Eye (tissue), 1 donor: ENCODE measurements around the gene EOGT.
A peak's percentile ranks its signal among the peaks of the same experiment; 100 is the strongest.

Experiments used
- DNase-seq: peaks from one replicate; pipeline ENCODE4 v3.0.0-alpha.2; 2015

The EOGT gene

DNA sequence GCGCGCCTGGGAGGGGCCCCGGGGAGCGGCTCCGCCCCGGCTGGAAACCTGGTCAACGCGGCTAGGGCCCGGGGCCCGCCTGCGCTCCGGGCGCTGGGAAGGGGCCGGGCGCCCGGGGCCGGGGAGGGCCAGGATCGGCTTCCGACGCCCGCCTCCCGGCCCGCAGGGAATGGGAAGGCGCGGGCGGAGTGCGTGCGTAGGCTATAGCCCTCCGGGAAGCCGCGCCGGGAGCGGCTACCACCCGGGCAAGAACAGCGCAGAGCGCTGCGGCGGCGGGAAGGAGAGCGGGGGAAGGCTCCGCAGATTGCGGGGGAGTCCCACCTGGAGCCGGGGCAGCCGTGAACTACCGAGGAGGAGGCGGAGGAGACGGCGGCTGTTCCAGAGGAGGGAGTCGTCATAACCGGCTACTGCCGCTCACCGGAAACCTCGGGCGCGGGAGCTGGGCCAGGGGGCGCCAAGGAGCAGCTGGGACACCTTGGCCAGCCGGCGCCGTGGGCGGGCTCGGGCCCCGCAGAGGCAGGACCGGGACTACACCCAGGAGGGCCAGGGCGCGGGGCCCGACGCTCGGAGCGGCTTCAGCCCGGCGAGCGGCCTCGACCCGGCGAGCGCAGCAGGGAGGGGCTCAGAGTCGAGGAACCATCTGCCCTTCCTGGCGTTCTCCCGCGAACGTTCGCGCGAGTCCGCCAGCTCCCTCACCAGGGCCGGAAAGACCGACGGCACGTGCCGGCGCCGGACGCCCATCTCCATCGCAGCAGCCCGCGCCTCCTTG is at the start of gene EOGT:
Gene EOGT, minus strand, starts transcription at position 432 of the 769 bp plus-strand sequence. CDS start 3,838 bp downstream, outside the sequence.
- peak; percentile 91 for DNase-seq

DNA sequence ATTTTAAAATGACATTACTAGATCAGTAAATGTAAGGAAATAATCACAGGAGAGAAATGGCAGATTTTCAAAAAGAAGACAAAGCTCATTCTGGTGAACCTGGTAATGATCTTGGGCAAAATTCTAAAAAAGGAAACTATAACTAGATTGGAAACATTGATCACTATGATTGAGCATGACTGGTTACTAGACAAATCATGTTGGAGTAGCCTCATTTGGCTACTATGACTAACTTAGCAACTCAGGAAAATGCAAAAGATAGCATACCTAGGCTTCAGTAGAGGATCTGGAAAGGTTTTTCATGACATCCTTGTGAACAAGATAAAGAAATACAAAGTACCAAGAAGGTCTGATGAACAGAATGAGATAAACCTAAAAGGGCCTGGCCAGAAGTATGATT is 46.2 kb upstream of the EOGT start:
- no peak for DNase-seq

DNA sequence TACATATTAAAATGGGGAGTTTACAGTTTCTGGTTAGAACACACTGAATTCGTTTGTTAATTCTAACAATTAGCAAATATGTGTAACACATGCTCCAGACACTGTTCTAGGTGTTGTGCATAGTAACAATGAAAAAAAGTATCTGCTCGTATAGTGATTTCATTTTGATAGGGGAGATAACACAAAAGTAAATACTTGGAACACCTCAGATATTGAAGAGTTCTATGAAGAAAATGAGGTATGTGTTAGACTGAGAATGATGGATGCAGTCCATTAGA is 45.4 kb upstream of the EOGT start:
- no peak for DNase-seq

DNA sequence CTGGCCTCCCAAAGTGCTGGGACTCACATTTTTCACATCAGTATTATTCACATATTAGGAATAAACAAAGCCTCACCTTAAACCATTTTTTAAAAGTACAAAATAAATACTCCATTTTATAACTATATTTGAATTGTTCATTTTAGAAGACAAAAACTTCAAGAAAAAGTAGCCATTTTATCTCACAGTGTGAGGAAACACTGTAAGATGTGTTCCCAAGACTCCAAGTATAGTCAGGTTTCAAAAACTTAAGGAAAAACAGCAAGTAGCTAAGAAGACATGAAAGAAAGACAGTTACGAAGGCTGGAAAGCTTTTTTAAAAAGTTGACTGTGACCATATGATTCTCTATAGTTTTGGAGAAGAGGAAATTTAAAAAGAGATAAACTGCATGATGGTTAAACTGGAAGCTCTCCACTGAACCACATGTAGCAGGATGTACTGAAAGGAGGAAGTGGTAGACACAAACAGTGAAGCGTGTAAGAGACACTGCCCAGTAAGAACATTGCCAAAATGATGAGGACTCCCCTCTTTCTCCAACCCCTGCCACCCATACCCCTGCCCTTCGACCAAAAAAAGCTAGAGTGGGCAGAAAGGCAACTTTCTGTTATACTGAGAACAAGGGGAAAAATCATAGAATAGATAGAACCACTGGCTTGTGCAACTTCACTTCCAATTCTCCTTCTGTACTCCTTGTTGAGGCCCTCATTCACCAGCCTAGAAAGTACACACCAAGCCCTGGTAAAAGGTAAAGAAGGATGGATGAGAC is 44.9 kb upstream of the EOGT start:
- DNase-seq, result no peak

DNA sequence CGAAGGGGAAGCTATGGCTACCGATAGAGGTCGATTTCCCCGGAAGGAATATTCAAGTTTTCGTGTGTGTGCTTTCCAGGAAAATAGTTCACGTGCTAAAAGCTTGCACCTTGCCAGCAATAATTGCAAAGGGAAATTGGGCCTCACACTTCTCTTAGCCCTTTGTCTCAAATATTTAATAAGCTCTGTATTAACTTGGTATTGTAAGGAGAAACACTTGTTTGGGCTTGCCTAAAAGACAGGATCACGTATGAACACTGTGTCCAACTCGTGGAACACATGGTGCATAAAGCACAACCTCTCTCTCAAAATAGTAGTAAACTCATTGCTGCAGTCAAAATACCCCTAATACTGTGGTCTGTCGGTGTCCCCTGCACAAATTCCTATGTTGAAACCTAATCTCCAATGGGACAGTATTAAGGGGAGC is 39.0 kb upstream of the EOGT start:
- no peak for DNase-seq

DNA sequence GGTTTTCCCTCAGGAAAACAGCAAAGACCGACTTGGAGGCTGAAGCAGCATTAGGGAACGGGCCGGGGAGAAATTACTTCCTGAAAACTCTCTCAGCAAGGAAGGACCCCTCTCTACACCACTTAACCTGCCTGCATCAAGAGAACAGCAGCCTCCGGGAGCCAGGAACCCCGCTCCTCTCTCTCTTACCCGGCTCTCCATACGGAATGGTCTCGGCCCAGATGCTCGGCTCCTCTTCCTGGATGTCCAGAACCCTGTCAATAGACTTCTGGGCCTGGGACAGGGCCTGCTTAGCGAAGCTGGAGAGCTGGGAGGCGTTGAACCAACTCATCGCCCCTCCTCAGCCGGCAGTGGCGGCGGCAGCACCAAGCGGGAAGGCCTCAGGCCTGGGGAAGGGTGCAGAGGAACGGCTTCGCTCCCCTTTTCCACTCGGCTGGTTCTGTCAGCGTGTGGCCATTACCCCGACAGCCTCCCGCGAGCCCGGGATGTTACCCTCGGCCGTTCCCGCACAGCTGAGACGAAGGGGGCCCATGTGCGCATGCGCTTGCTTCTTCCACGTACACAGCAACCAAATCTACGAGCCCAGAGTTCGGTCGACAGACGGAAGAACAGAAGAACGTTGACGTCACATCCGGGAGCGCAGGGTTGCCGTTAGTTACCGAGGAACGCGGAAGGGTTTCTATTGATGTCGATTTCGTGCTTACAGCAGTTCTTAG is 38.4 kb upstream of the EOGT start, which contains the start of gene TMF1:
Gene TMF1, minus strand, starts transcription at position 578 of the 716 bp plus-strand sequence. Its CDS starts 247 bp downstream, at position 331.
- DNase-seq, result peak; percentile 100

DNA sequence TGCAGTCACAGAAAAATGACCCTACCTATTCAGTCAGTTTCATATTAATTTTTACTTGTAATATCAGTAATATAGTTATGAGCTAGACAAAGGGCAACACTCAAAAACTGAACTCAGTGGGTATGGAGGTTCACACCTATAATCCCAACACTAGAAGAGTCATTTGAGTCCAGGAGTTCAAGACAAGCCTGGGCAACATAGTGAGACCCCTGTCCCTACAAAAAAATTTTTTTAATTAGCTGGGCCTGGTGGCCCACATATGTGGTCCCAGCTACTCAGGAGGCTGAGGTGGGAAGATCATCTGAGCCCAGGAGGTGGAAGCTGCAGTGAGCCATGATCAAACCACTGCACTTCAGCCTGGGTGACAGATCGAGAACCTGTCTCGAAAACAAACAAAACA is 35.5 kb upstream of the EOGT start:
- DNase-seq, result no peak

DNA sequence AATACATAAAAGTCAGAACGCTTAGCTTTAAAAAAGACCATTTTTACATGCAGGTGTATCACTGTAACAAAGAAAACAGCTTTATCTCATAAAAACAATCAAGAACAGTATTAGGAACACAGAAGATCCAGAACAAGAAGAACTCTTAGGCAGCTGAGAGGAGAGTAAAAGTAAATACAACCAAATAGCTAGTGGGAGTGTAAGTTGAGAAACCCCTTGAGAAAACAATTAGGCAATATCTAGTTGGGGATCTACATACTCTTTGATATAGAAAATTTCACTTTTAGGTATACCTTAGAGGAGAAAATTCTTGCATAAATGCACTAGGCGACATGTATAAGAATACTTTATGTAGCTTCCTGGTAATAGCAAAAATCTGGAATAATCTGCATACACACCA is 31.1 kb upstream of the EOGT start:
- DNase-seq, result no peak

DNA sequence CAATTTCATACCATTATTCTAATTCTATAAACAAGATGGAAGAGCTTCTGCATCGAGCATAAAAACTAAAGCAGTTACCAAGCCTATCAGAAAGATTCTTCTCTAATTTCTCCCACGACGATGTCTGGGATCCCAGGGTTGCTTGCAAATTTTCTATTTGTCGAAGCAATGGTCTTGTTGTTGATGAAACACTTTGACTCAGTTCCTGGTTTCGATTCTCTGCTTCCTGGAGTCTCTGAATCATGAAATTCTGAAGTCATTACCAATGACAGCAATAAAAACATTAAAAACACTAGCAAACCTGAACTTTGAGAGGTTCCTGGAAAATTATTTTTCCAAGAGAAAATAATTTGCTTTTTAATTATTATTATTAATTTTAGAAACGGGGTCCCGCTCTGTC is 20.0 kb upstream of the EOGT start:
- no peak for DNase-seq

DNA sequence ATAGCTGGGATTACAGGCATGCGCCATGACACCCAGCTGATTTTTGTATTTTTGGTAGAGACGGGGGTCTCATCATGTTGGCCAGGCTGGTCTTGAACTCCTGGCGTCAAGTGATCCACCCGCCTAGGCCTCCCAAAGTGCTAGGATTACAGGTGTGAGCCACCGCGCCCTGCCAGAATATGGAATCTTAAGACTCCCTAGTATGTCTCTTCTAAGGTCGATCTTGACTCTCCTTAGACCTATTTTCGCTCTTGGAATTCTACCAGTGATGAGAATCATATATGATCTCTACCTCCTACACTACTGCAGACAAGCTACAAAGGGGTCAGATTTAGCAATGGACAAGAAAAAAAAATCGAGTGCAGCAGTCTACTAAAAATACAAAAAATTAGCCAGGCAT is 19.3 kb upstream of the EOGT start:
- no peak for DNase-seq

DNA sequence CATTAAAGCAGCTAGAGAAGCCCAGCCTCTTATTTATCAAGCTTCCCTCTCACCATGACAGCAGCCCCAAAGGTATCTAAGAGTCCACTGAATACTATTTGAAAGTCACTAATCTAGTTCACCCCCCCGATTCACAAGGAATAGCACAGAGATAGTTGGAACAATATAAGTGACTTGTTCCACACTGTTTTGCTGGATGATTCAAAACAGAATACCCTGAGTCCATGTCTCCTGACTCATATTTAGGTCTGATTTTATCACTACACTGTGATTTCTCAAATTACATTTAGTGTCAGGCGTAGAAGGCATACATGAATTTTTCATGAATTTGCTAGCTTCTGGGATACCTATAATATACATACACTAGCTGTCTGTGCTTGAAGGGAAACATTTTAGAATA is 18.7 kb upstream of the EOGT start:
- no peak for DNase-seq

DNA sequence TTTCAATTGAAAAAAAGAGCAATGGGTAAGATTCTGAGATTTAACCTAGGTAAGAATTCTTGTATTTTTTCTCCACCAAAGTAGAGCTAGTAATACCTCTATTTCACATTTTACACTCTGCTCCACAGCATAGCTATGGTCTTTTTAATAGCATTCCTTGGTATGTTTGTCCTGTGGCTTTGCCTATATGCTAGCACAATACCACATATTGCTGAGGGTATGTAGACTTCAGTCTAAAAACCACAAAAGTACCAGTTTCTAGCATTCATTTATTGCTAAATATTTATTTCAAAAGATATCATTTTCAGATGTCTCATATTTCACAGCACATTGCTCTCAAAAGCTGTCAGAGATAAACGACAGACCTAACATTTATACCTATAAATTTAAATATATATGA is 18.2 kb upstream of the EOGT start:
- no peak for DNase-seq

DNA sequence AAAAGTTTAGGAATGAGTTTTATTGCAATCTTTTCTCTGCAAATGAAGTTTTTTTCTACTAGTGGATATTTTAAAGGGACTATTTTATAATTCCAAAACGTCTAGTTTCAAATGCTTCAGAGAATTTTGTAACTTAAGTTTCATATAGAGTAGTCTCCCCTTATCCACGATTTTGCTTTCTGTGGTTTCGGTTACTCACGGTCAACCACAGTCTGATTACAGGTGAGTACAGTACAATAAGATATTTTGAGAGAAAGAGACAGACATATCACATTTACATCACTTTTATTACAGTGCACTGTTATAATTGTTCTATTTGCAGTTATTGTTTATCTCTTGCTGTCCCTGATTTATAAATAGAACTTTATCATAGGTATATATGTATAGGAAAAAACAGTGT is 7.4 kb upstream of the EOGT start:
- no peak for DNase-seq

DNA sequence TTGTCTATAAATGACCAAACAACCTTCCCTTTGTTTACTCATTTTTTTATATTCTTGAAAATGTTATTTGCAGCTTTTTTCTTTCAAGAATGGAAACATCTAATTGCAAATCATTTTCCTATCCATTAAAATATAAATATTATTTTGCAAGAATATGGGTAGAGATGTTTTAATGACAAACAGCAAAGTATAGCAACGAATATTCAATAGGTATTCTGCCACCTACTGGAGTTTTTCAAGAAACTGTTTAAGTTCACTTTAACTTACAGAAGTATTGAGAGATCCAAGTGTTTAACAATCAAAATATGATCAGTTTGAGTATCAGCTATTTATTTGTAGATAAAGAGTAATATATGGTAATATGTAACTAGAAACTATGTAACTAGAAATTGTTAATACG is 6.9 kb upstream of the EOGT start:
- DNase-seq, result no peak

DNA sequence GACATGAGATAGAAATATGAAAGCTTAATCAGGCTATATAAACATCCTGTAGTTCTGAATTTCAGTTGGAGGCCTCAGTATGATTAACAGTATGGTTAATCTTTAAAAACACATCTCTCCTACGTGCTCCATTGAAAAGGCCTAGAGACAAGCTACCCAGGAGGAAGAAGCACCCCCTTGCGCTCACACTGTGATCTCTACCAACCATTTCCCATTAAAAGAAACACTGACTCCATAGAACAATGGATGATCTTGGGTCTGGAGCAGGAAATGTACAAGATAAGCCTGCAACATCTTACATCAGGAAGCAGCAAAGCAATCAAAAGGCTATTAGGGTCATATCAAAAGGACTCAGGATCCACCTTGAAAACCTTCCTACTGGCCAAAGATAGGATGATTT is 3.4 kb upstream of the EOGT start:
- DNase-seq, result no peak

DNA sequence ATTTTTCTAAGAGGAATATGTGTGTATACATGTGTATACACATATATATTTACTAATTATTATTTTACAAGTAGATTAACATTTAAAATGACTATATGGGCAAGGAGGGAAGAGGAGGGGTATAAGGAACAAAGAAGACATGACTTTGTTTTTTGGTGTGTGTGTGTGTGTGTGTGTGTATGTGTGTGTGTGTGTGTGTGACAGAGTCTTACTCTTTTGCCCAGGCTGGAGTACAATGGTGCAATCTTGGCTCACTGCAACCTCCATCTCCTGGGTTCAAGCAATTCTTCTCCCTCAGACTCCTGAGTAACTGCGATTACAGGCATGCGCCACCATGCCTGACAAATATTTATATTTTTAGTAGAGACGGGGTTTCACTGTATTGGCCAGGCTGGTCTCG is 2.6 kb upstream of the EOGT start:
- no peak for DNase-seq

DNA sequence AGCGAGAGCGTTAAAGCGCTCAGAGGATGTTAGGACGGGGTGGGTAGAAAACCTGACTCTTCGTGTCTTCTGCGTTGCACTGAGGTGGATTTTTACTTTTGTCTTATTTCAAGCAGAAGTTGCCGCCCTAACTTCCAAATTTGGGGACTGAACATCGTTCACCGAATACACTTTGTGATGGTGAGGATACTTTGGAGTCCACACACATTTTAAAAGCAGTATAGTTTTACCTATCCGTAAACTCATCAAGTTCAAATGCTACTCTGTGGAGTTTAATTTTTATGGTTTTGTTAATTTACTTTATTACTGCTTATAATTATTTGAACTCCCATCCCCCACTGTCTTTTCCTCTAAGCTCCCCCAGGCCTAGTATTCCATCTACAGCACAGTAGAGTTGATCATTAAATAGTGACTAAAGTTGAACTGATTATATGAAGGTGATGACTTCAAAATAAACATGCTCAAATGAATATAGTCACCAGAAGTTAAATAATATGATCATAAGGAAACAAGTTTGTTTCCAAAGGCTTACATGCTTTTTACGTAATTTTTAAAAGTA is 617 bp upstream of the EOGT start:
- DNase-seq, result no peak

DNA sequence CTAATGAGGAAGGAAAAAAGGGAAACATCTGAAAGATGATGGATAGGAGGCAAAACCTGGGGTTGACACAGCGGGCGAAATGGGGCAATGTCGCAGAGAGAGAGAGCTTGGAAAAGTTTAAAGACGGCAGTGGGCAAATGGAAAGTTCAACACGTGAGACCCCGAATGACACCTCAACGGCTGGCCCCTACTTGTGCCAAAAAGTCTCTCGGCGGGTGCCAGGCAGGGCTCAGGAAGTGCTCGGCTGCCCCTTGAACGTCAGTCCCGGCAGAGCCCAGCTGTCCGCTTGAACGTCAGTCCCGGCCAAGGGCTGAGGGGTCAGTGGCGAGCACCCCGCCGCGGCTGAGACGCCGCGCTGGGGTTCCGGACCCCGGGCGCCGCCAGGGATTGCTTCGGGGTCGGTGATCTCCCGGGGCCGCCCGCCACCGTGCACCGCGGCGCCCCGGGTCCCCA is 658 bp downstream of the EOGT start:
- peak; percentile 72 for DNase-seq

DNA sequence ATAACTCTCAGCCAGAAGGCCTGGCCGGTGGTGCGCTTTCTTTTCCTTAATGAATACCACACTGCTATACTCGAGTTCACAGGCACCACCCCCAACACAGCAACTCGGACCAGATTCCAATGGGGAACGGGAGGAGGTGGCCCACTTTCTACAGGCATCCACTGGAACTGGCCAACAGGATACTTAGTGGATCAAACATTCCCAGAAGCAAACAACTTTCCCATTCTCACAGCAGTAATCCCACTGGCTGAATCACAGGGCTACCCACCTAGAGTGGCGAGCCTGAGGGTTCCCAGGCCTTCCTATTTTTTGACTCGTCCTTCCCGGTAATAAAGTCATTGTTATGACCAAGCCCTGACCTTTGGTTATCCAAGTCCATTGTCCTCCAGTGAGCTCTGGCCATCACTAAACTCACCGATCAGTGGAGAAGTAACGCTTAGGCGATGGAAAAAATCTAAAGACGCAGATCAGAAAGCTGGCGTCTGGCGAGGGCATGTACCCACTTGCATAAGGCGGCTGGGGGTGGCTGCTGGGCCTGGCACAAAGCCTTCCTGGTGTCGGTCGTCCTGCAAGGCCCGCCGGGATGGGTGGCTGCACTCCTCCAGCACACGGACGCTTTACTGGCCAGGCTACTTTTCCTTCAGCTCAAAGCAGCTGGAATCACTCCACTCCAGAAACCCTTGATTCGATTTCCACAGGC is 1.2 kb downstream of the EOGT start:
- peak; percentile 58 for DNase-seq

DNA sequence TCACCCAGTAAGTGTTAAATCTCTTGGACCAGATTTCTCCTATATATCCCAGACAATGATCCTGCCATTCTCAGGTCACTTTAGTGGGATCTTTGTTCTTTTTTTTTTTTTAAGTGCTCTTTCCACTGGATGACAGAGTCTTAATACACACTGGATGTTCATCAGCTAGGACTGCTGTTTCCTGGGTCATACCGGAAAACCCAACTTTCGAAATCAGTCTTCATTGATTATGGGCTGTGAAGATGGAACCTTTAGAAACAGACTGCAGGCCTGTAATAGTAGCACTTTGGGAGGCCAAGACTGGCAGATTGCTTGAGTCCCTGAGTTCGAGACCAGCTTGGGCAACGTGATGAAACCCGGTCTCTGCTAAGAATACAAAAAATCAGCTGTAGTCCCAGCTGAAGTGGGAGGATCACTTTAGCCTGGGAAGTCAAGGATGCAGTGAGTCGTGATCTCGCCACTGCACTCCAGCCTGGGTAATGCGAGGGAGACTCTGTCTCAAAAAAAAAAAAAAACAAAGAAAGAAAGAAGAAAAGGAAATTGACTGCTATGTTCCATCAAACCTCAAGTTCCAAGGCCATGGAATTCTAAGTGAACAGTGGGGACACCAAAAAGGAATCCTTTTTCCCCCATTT is 2.3 kb downstream of the EOGT start:
- no peak for DNase-seq

DNA sequence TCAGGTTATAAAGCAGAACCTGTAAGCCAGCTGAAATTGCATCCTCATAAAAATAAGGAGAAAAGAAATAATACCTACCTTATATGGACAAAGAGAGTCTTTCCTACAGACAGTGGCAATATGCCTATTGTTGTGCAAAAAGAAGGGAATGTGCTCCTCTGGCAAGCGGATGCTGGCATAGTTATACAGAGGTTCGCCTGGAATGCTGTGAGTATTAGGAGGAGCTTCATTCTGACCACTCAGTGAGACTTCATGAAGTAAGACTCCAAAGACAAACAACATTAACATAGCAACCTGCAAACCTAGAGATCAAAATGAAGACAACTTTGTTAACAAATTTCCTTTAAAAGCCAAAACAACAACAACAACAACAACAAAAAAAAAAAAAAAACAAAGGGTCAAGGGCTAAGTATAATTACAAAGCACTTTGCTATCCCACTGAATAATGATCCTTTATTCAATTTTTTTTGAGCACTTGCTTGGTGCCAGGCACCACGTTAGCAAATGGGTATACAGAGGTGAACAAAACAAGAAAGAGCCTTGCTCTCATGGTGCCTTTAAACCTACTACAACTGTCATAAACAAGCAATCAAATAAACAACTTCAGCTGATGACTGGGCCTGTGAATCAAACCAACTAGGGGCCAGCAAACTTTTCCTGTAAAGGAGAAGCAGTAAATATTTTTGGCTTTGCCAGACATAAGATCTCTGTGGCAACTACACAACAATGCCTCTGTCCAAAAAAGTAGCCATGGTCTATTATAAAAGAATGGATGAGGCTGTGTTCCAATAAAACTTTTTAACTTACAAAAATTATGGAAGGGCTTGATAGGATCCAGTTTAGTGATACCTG is 3.7 kb downstream of the EOGT start:
- no peak for DNase-seq
